Vagina (tissue), 2 donors: ENCODE results near the gene TMEM165. TPM values are rescaled to one million over a fixed set of nuclear protein-coding genes. Genes with fewer than 3 reads are reported as not detected.

Experiments used
- DNase-seq, 2 donors: peaks; one replicate each; pipeline ENCODE4 v3.0.0-alpha.2; 2017; ENCODE audit errors: extremely low spot score in 2 of 2
- H3K27ac ChIP-seq: fragments of 200-600 bp; sonication (generic); one replicate; pipeline ENCODE4 v1.5.1; 2019
- H3K27me3 ChIP-seq: fragments of 200-600 bp; sonication (generic); one replicate; pipeline ENCODE4 v1.5.1; 2019
- H3K36me3 ChIP-seq, 2 donors: fragments of 200-600 bp; sonication (generic); one replicate each; pipeline ENCODE4 v1.5.1; 2017 to 2019
- H3K4me1 ChIP-seq: fragments of 200-600 bp; sonication (generic); one replicate; pipeline ENCODE4 v1.5.1; 2019
- H3K4me3 ChIP-seq, 2 donors: fragments of 200-600 bp; sonication (generic); 1 replicate in 1 of 2; 2 replicates in 1 of 2; pipeline ENCODE4 v1.5.1; 2016 to 2019
- H3K9me3 ChIP-seq: fragments of 200-600 bp; sonication (generic); one replicate; pipeline ENCODE4 v1.5.1; 2019
- POLR2A ChIP-seq, 2 donors: fragments of 450-650 bp; IDR thresholded peaks; one replicate each; pipeline ENCODE4 v1.6.1; 2017; ENCODE audit warnings: antibody characterized with exemption in 2 of 2, mild to moderate bottlenecking in 2 of 2, moderate library complexity in 2 of 2
- POLR2AphosphoS5 ChIP-seq, 2 donors: sonication (generic); formaldehyde crosslinking; IDR thresholded peaks; one replicate each; pipeline ENCODE4 v1.9.0; 2017; ENCODE audit warnings: antibody characterized with exemption in 2 of 2, mild to moderate bottlenecking in 2 of 2, low read depth in 1 of 2; ENCODE audit not compliant: insufficient read depth in 1 of 2
- intact Hi-C: fragments of 100-400 bp; cut with DNase I; formaldehyde crosslinking; loops from one replicate; pipeline ENCODE4 v1.15.1; 2023
- small RNA-seq: library from RNA; depleted of rRNA; stranded (forward); fragments of <200 nt; gene quantifications from one replicate; pipeline ENCODE3, GENCODE V24; 2016
- total RNA-seq: library from RNA; depleted of rRNA; stranded (reverse); fragments of >200 nt; gene quantifications from one replicate; pipeline ENCODE4 v1.2.3, GENCODE V29; 2016
- TF ChIP-seq, protein P1 (sequence below), 3 experiments: fragments of 450-650 bp in 2 of 3; fragments of 200-600 bp in 1 of 3; sonication (generic) in 1 of 3; IDR thresholded peaks; one replicate each; pipeline ENCODE4 v1.5.1; 2017 to 2019; ENCODE audit warnings: antibody characterized with exemption in 3 of 3, mild to moderate bottlenecking in 2 of 3, moderate library complexity in 2 of 3

The TMEM165 gene
- total RNA-seq, 1 donor from 2014 or later, result 171 TPM

DNA sequence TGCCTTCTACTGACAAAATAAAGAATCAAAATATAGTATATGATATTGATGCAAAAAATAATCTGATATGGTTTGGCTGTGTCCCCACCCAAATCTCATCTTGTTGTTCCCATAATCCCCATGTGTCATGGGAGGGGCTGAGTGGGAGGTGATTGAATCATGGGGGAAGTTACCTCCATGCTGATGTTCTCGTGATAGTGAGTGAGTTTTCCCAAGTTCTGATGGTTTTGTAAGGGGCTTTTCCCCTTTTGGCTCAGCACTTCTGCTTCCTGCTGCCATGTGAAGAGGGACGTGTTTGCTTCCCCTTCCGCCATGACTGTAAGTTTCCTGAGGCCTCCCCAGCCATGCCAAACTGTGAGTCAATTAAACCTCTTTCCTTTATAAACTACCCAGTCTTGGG is 70.2 kb downstream of the TMEM165 start:
- intact Hi-C loops, result no loop called here
- Histone ChIP-seq H3K27me3 (no peaks in the 10 kb centered on the region), H3K9me3 (no peaks in the 10 kb centered on the region), H3K4me3 (no peak overlapping the region), H3K36me3 (peaks cover 0 to 20% of the 10 kb centered on the region in 2 donors), H3K4me1 (no peaks in the 10 kb centered on the region), H3K27ac (no peak overlapping the region)
- TF ChIP-seq POLR2A (IDR thresholded peaks at IDR 0.05) (no peak), POLR2AphosphoS5 (IDR thresholded peaks at IDR 0.05; ENCODE audit: insufficient read depth in 1 of 2, low read depth in 1 of 2) (no peak)
- TF ChIP-seq, protein P1, sequence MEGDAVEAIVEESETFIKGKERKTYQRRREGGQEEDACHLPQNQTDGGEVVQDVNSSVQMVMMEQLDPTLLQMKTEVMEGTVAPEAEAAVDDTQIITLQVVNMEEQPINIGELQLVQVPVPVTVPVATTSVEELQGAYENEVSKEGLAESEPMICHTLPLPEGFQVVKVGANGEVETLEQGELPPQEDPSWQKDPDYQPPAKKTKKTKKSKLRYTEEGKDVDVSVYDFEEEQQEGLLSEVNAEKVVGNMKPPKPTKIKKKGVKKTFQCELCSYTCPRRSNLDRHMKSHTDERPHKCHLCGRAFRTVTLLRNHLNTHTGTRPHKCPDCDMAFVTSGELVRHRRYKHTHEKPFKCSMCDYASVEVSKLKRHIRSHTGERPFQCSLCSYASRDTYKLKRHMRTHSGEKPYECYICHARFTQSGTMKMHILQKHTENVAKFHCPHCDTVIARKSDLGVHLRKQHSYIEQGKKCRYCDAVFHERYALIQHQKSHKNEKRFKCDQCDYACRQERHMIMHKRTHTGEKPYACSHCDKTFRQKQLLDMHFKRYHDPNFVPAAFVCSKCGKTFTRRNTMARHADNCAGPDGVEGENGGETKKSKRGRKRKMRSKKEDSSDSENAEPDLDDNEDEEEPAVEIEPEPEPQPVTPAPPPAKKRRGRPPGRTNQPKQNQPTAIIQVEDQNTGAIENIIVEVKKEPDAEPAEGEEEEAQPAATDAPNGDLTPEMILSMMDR (IDR thresholded peaks at IDR 0.05), result no peak
- no peak for DNase-seq

DNA sequence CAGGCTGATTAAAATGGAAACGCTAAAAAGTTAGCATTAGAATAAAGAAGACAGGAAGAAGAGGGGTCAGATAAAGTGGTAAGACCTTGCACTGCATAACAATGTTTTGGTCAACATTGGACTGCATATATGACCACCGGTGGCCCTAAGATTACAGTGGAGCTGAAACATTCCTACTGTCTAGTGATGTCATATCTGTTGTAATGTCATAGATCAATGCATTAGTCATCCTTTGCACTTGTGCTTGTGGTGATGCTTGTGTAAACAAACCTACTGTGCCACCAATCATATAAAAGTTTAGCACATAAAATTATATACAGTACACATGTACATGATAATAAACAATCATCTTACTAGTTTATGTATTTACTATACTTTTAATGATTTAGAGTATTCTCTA is 73.0 kb downstream of the TMEM165 start:
- Histone ChIP-seq H3K36me3 (peaks cover 0 to 10% of the 10 kb centered on the region in 2 donors), H3K27me3 (no peaks in the 10 kb centered on the region), H3K27ac (no peak overlapping the region), H3K4me3 (no peak overlapping the region), H3K9me3 (no peaks in the 10 kb centered on the region), H3K4me1 (no peaks in the 10 kb centered on the region)
- TF ChIP-seq, protein P1 (IDR thresholded peaks at IDR 0.05), result no peak
- TF ChIP-seq POLR2AphosphoS5 (IDR thresholded peaks at IDR 0.05; ENCODE audit: insufficient read depth in 1 of 2, low read depth in 1 of 2), result no peak
- no peak for TF ChIP-seq POLR2A (IDR thresholded peaks at IDR 0.05)
- intact Hi-C loops, result no loop called here
- DNase-seq, result no peak

DNA sequence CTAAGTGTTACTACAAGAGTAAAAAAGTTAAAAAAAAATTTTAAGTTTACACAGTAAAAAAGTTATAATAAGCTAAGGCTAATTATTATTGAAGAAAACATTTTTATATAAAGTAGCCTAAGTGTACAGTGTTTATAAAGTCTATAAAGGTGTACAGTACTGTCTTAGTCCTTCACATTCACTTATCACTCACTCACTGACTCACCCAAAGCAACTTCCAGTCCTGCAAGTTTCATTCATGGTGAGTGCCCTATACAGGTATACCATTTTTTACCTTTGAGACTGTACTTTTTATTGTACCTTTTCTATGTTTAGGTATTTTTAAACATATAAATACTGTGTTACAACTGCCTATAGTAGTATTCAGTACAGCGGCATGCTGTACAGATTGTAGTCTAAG is 74.2 kb downstream of the TMEM165 start:
- Histone ChIP-seq H3K36me3 (peaks cover 0 to 19% of the 10 kb centered on the region in 2 donors), H3K27me3 (no peaks in the 10 kb centered on the region), H3K4me3 (no peak overlapping the region), H3K27ac (no peak overlapping the region), H3K9me3 (no peaks in the 10 kb centered on the region), H3K4me1 (no peaks in the 10 kb centered on the region)
- TF ChIP-seq POLR2A (IDR thresholded peaks at IDR 0.05), result no peak
- TF ChIP-seq, protein P1 (IDR thresholded peaks at IDR 0.05), result no peak
- no peak for TF ChIP-seq POLR2AphosphoS5 (IDR thresholded peaks at IDR 0.05; ENCODE audit: insufficient read depth in 1 of 2, low read depth in 1 of 2)
- no peak for DNase-seq
- intact Hi-C loops, result no loop called here

Small RNA genes within 50 kb of the gene (small RNA-seq; reads per million reads assigned to genes)
- gene RF00019, result not detected

Other genes starting within 250 kb of the TMEM165 start
- 25.5 TPM for gene SRD5A3, start 49.7 kb upstream of the TMEM165 start, total RNA-seq
- gene CLOCK, start 151.0 kb downstream of the TMEM165 start, total RNA-seq, result 34.4 TPM
- gene PDCL2, start 196.3 kb downstream of the TMEM165 start, total RNA-seq, result not detected
- gene NMU, start 240.3 kb downstream of the TMEM165 start, total RNA-seq, result 8.1 TPM